Measurements from ENCODE around the gene WNT8B. TPM values are rescaled to one million over a fixed set of nuclear protein-coding genes. Genes with fewer than 3 reads are reported as not detected.

WNT8B gene
- total and polyA plus RNA-seq, 2 of the 13 experiments (the other 11 are each of a cell fraction or from before 2014, with no cell fraction given): 0.07 to 0.20 TPM

GRCh38 chr10:100433253-100434240, 29.3 kb upstream of the WNT8B start (continued):
- TF ChIP-seq KIAA2018 (CRISPR knock-in tag; IDR thresholded peaks at IDR 0.05; ENCODE audit: borderline replicate concordance) (no peak), SP5 (CRISPR knock-in tag; IDR thresholded peaks at IDR 0.05; ENCODE audit: borderline replicate concordance, low read depth) (no peak), IKZF5 (CRISPR knock-in tag; IDR thresholded peaks at IDR 0.05) (no peak; the same call in 1 of the 2 replicates), ZNF224 (CRISPR knock-in tag; IDR thresholded peaks at IDR 0.05) (0 out of 2 replicates have a peak, but pooled peaks have one; percentile 27), HOXA3 (CRISPR knock-in tag; IDR thresholded peaks at IDR 0.05) (0 out of 2 replicates have a peak, but pooled peaks have one; percentile 14), RARG (CRISPR knock-in tag; IDR thresholded peaks at IDR 0.05; ENCODE audit: low read depth) (no peak), ZEB1 (IDR thresholded peaks at IDR 0.05; ENCODE audit: insufficient replicate concordance, low read depth) (no peak), ZNF205 (CRISPR knock-in tag; IDR thresholded peaks at IDR 0.05) (peak; percentile 29; the same call in 1 of the 2 replicates), ARID3A (IDR thresholded peaks at IDR 0.05; ENCODE audit: low read depth, low read length) (0 out of 2 replicates have a peak, but pooled peaks have one; percentile 56), LCORL (IDR thresholded peaks at IDR 0.05) (peak; percentile 67; the same call in 1 of the 2 replicates), LCORL (CRISPR knock-in tag; IDR thresholded peaks at IDR 0.05) (peak; percentile 74; the same call in 1 of the 2 replicates), MED1 (CRISPR knock-in tag; IDR thresholded peaks at IDR 0.05) (peak; percentile 45; the same call in 1 of the 2 replicates), ZNF317 (CRISPR knock-in tag; IDR thresholded peaks at IDR 0.05) (no peak), GATAD2A (CRISPR knock-in tag; IDR thresholded peaks at IDR 0.05) (peak; percentile 54; the same call in 1 of the 2 replicates), ZNF337 (CRISPR knock-in tag; IDR thresholded peaks at IDR 0.05; ENCODE audit: borderline replicate concordance, low read depth) (no peak), PRPF4 (IDR thresholded peaks at IDR 0.05; ENCODE audit: low read depth, low read length, poor library complexity, severe bottlenecking) (no peak), GFI1 (CRISPR knock-in tag; IDR thresholded peaks at IDR 0.05; ENCODE audit: borderline replicate concordance) (no peak), ZNF550 (CRISPR knock-in tag; IDR thresholded peaks at IDR 0.05; ENCODE audit: borderline replicate concordance) (no peak)

All from HepG2 (cell line).